Inflammatory macrophage (primary cell): ENCODE results near the gene RASSF4.

Experiments used
- DNase-seq, 2 donors: peaks; one replicate each; pipeline ENCODE4 v3.0.0-alpha.2; 2020 to 2022
- total RNA-seq, 18 experiments: gene quantifications; one replicate each; lab custom pipeline; 2026; ENCODE audit warnings: mixed read lengths in 6 of 18, inconsistent platforms in 2 of 18; lab: John Stamatoyannopoulos, UW

The RASSF4 gene
- 237 to 798 (median 358) reads per million in 18 experiments for total RNA-seq

GRCh38 chr10:44959247-44960087 is at the start of gene RASSF4:
RASSF4 (plus strand) TSS chr10:44959802; CDS start chr10:44970203, 10,401 bp downstream.
- DNase-seq, result peak; percentile 94 to 95

GRCh38 chr10:44909910-44910309 is 49.7 kb upstream of the RASSF4 start:
- DNase-seq, result no peak

- DNase-seq, result no peak
Measured at GRCh38 chr10:44910602-44911001, 49.0 kb upstream of the RASSF4 start.

GRCh38 chr10:44911081-44911540 is 48.5 kb upstream of the RASSF4 start, which contains the start of gene TMEM72:
TMEM72 (plus strand) TSS chr10:44911337; CDS start chr10:44911513, 176 bp downstream.
- no peak for DNase-seq

GRCh38 chr10:44911951-44912350 is 47.7 kb upstream of the RASSF4 start:
- DNase-seq, result no peak

GRCh38 chr10:44913350-44914081 is 46.1 kb upstream of the RASSF4 start:
- DNase-seq, result peak; percentile 65 to 82

GRCh38 chr10:44914891-44915290 is 44.7 kb upstream of the RASSF4 start:
- no peak for DNase-seq

- DNase-seq, result no peak
Measured at GRCh38 chr10:44916429-44916828, 43.2 kb upstream of the RASSF4 start.

GRCh38 chr10:44917848-44918247 is 41.8 kb upstream of the RASSF4 start:
- no peak for DNase-seq

- DNase-seq, result no peak
Measured at GRCh38 chr10:44920252-44920651, 39.4 kb upstream of the RASSF4 start.

- DNase-seq, result no peak
Measured at GRCh38 chr10:44921061-44921460, 38.5 kb upstream of the RASSF4 start.

- DNase-seq, result no peak
Measured at GRCh38 chr10:44921506-44921905, 38.1 kb upstream of the RASSF4 start.

GRCh38 chr10:44922021-44922420 is 37.6 kb upstream of the RASSF4 start:
- DNase-seq, result no peak

- no peak for DNase-seq
Measured at GRCh38 chr10:44922796-44923545, 36.6 kb upstream of the RASSF4 start.

- no peak for DNase-seq
Measured at GRCh38 chr10:44923611-44924010, 36.0 kb upstream of the RASSF4 start.

GRCh38 chr10:44924261-44925040 is 35.2 kb upstream of the RASSF4 start:
- DNase-seq, result no peak

GRCh38 chr10:44925224-44925623 is 34.4 kb upstream of the RASSF4 start:
- peak; percentile 67 to 84 for DNase-seq

GRCh38 chr10:44925811-44926750 is 33.5 kb upstream of the RASSF4 start:
- DNase-seq, result no peak

- DNase-seq, result peak; percentile 32 to 74
Measured at GRCh38 chr10:44926751-44927351, 32.8 kb upstream of the RASSF4 start.

GRCh38 chr10:44927352-44927751 is 32.2 kb upstream of the RASSF4 start:
- peak in 1 of 2 donors; percentile 40 for DNase-seq
